H54 (cell line): Measurements from ENCODE around the gene NSMCE3.
A peak's percentile ranks its signal among the peaks of the same experiment; 100 is the strongest.
"Not testable (repeated sequence)": the region's sequence is repeated elsewhere in the genome, so short reads cannot be mapped to it uniquely, and the experiment has no call there.

Source experiments
- DNase-seq: peaks from one replicate; pipeline ENCODE4 v3.0.0; 2011; ENCODE audit warnings: low spot score, mixed read lengths; ENCODE audit not compliant: insufficient read length
- FAIRE-seq: peaks from 3 replicates; lab custom pipeline; 2011; peaks lifted over from hg19 to GRCh38; lab: Jason Lieb, UNC
- POLR2A ChIP-seq: IDR thresholded peaks from 2 replicates; pipeline ENCODE4 v1.6.1; 2011; ENCODE audit warnings: low read depth, mild to moderate bottlenecking, low read length

The NSMCE3 gene

DNA sequence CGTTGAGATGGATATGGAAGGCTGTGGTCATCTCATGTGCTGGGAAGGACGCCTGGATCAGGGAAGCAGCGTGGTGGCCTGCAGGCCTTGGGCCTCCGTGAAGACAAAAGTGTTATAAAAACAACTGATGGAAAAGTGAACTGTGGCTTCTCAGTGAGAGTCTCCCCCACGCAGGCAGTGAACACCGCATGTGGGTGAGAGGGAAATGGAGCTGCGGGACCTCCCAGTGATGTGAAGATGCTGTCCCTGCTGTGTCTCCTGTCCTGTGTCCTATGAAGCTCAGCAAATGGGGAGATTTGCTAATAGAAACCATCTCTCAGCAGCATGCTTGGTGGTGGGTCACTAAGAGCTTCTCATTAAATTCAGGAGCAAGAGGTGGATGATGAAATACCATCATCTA lies 25.1 kb downstream of the NSMCE3 start:
- no peak for TF ChIP-seq POLR2A
- FAIRE-seq (no peak), DNase-seq (no peak)

GRCh38 chr15:29244123-29244522 lies 25.5 kb downstream of the NSMCE3 start:
- no peak for TF ChIP-seq POLR2A
- FAIRE-seq: no peak
- DNase-seq: no peak

GRCh38 chr15:29242456-29243242 lies 27.0 kb downstream of the NSMCE3 start:
- TF ChIP-seq POLR2A: no peak
- no peak for DNase-seq

DNA sequence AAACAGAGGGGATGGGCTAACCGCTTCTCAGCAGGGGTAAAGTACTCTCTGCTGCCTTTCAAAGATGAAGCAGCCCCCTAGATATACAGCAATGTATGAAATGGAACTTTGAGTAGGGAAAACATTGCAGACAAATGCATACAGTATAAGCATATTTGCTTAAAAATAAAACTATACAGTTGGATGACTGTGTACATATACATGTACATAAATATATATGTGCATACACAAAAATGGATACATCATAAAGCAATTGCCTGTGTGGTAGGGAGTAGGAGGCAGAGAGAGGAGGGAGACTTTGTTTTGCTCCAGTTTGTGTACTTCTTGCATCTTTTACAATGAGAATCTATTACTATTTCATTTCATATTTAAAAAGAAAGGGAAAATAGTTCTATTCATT lies 28.4 kb downstream of the NSMCE3 start:
- TF ChIP-seq POLR2A: no peak
- FAIRE-seq (no peak), DNase-seq (no peak)

More at GRCh38 chr15:29242456-29243242, 27.0 kb downstream of the NSMCE3 start:
- no peak for FAIRE-seq

DNA sequence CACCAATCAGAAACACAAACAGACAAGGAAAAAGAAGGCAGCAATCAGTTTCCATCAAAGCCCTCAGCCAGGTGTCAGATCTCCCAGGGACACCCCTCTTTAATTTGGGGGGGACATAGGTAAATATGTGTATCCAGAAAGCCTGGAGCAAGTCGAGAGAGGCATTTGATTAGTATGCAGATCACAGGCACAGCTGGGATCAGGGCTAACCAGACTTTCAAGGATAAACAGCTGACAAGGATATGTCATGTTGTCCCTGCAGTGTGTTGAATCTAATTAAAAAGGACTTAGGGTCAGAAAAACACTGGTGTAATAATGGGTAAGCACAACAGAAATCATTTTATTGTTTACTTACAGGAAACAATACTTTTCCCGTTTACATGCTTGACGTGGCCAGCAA lies 30.2 kb downstream of the NSMCE3 start:
- DNase-seq (no peak), FAIRE-seq (no peak)
- no peak for TF ChIP-seq POLR2A

- TF ChIP-seq POLR2A: no peak
- FAIRE-seq: peak; percentile 6
- no peak for DNase-seq
These were observed 36.1 kb downstream of the NSMCE3 start for GRCh38 chr15:29233566-29233965.

- FAIRE-seq (no peak), DNase-seq (no peak)
- TF ChIP-seq POLR2A: no peak
These were observed 43.0 kb downstream of the NSMCE3 start for GRCh38 chr15:29226436-29227208.

DNA sequence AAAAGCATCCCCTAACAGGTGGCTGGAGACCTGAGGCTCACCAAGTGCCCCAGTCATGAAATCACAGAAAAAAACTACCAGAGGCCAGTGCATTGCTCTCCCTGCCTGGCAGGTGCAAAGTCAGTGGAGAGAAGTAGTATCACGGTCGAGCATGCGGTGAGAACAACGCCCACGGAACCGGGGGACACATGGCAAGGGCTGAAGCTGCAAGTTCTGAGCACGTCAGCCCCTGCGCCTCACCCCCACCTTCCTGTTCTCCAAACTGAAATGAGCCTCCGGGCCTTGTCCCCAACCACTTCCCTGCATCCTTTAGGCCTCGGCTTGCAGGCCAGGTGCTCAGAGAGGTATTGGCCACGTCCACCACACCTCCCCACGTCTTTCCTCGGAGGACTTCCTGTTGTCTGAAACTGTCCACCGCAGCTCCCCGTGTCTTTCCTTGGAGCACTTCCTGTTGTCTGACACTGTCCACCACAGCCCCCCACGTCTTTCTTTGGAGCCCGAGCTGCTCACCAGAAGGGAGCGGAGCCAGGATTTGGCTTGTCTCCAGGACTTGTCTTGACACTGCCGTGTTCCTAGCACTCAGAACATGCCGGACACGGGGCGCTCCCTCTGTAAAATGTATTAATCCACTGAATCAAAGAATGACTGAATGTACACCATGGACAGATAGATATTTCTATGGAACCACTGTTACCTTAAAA lies 43.9 kb downstream of the NSMCE3 start:
- DNase-seq: no peak
- TF ChIP-seq POLR2A: no peak
- FAIRE-seq: no peak

GRCh38 chr15:29224987-29225363 lies 44.6 kb downstream of the NSMCE3 start:
- not testable (repeated sequence) for FAIRE-seq, DNase-seq

DNA sequence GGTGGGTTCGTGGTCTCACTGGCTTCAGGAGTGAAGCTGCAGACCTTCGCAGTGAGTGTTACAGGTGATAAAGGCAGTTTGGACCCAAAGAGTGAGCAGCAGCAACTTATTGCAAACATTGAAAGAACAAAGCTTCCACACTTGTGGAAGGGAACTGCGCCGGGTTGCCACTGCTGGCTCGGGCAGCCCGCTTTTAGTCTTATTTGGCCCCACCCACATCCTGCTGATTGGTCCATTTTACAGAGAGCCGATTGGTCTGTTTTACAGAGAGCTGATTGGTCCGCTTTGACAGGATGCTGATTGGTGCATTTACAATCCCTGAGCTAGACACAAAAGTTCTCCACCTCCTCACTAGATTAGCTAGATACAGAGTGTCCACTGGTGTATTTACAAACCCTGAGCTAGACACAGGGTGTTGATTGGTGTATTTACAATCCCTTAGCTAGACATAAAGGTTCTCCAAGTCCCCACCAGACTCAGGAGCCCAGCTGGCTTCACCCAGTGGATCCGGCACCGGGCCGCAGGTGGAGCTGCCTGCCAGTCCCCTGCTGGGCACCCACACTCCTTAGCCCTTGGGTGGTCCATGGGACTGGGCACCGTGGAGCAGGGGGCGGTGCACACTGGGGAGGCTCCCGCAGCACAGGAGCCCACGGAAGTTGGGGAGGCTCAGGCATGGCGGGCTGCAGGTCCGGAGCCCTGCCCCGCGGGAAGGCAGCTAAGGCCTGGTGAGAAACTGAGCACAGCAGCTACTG lies 45.2 kb downstream of the NSMCE3 start:
- DNase-seq, FAIRE-seq: not testable (repeated sequence)

DNA sequence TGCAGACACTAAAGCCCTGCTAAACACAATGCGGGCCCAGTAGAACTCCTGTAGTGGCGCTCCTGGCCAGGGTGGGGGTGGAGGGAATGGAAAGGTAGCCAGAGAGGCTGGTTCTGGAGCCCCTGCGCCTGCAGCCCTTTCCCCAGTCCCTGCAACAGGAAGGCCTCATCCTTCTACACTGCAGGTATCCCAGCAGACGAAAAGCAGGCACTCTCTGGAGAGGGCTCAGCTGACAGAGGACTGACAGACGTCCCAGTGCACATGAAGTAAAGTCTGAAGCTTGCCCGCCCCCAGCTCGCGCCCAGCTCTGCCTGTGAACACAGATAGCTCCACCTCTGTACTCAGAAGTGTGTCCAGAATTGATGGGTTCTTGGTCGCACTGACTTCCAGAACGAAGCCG lies 46.0 kb downstream of the NSMCE3 start:
- TF ChIP-seq POLR2A: no peak
- no peak for FAIRE-seq
- no peak for DNase-seq

- TF ChIP-seq POLR2A: no peak
- DNase-seq (no peak), FAIRE-seq (no peak)
These were observed 47.3 kb downstream of the NSMCE3 start for GRCh38 chr15:29222129-29222853.

DNA sequence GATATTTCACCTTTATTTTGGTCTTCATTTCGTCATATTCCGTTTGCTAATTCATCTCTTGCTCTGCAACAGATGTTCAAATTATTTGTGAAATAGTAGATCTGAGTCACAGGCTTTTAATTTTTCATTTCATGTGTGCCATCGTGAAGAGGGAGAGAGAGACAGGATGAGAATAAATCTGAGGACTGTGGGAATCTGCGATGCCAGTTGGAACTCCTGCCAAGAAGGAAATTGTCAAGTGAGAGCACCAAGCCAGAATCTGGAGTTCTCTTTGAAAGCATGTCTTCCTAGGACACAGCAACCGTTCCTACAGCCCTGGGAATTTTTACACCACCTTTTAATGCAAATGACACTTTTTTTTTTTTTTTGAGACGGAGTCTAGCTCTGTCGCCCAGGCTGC lies 48.8 kb downstream of the NSMCE3 start:
- no peak for TF ChIP-seq POLR2A
- no peak for DNase-seq
- FAIRE-seq: no peak

GRCh38 chr15:29216955-29217354 lies 52.7 kb downstream of the NSMCE3 start:
- TF ChIP-seq POLR2A: no peak
- DNase-seq (no peak), FAIRE-seq (no peak)
